ENCODE measurements around the gene PLOD2. TPM values are rescaled to one million over a fixed set of nuclear protein-coding genes. Genes with fewer than 3 reads are reported as not detected.

The PLOD2 gene
- total and polyA plus RNA-seq, 2 of the 4 experiments (the other 2 are of a cell fraction), result 84.0 to 117 TPM

- no peak overlapping the region for H3K9ac ChIP-seq (ENCODE audit: low read depth, low read length)
- no peak overlapping the region; the same call in 1 of the 2 replicates for H3K18ac ChIP-seq (ENCODE audit: low read depth, low read length)
- WGBS, 2 experiments (ENCODE audit: extremely low coverage in 2 of 2, insufficient read length in 1 of 2), result 80% methylated on average over 1 of the region's 5 CpGs; no CpG with 5 or more reads in 1 of the 2 experiments
- peaks cover 9% of the 10 kb centered on the region; the same call in 1 of the 2 replicates for H3K4me1 ChIP-seq (ENCODE audit: control insufficient read depth, insufficient read depth, low read length)
- H3K9me1 ChIP-seq (ENCODE audit: insufficient read depth, low read length), result peaks cover 3% of the 10 kb centered on the region
- dilution Hi-C loops (cut with HindIII; ENCODE audit: low sequenced_read_pairs, unreplicated experiment) (no loop called here), in situ Hi-C loops (cut with MboI; ENCODE audit: low sequenced_read_pairs) (no loop called here), intact Hi-C loops (cut with micrococcal nuclease) (loop anchor here (1.0 kb wide), 1 partner anchor 10 kb away; no protein-coding TSS in a partner anchor)
- H4K20me1 ChIP-seq (ENCODE audit: insufficient read depth, low read length), result peaks cover 21% of the 10 kb centered on the region; the same call in 1 of the 2 replicates
- peak overlapping the region in 1 of 2 experiments; percentile 8; a peak in 1 of 4 replicates for H4K8ac ChIP-seq (ENCODE audit: low read depth in 2 of 2, low read length in 2 of 2)
- peak; percentile 91 for DNase-seq
- H2AFZ ChIP-seq (replicated peaks; ENCODE audit: low read length, poor library complexity), result no peak overlapping the region
- peak; percentile 96 for ATAC-seq (ENCODE audit: low read depth)
- no TSS peak for BruUV-seq (replicated peaks)
- H3K27me3 ChIP-seq (ENCODE audit: control insufficient read depth, insufficient read depth, low read length), result no peaks in the 10 kb centered on the region
- no peak overlapping the region for H4K5ac ChIP-seq (ENCODE audit: low read depth, low read length)
- H2BK5ac ChIP-seq (ENCODE audit: low read depth, low read length, poor library complexity, severe bottlenecking), result peak overlapping the region; percentile 71
- peak overlapping the region; percentile 4; the same call in 1 of the 2 replicates for H2BK120ac ChIP-seq (ENCODE audit: low read depth, low read length)
- H3K27ac ChIP-seq (ENCODE audit: insufficient read depth, low read length), result no peak overlapping the region
- CTCF ChIA-PET, result no interaction called here
- no peaks in the 10 kb centered on the region for H3K36me3 ChIP-seq (ENCODE audit: control insufficient read depth, insufficient read depth, low read length)
- peaks cover 7 to 42% of the 10 kb centered on the region in 2 experiments for H3K79me1 ChIP-seq (ENCODE audit: low read depth in 1 of 2, low read length in 2 of 2)
- peak overlapping the region; percentile 61 for H3K4ac ChIP-seq (ENCODE audit: low read depth, low read length)
- TF ChIP-seq RAD21 (IDR thresholded peaks at IDR 0.05; ENCODE audit: low read length) (no peak), FOS (IDR thresholded peaks at IDR 0.05; ENCODE audit: low read depth, low read length) (peak; percentile 83)
- peak overlapping the region; percentile 23; the same call in 1 of the 2 replicates for H3K4me2 ChIP-seq (ENCODE audit: low read depth, low read length)
- H3K4me3 ChIP-seq (ENCODE audit: insufficient read depth, low read depth, low read length), result no peak overlapping the region
- H2AK9ac ChIP-seq (replicated peaks; ENCODE audit: low read depth, low read length, poor library complexity), result no peak overlapping the region
- no peak overlapping the region; the same call in 1 of the 2 replicates for H3K14ac ChIP-seq (replicated peaks; ENCODE audit: low read depth, low read length)
- H2BK15ac ChIP-seq (ENCODE audit: low read depth, low read length), result no peak overlapping the region
- no peak overlapping the region for H2BK20ac ChIP-seq (ENCODE audit: low read depth, low read length)
- no peak overlapping the region for H2AK5ac ChIP-seq (ENCODE audit: low read depth, low read length)
- H3K23ac ChIP-seq (ENCODE audit: low read depth, low read length), result 0 out of 2 replicates have a peak overlapping the region, but pooled peaks have one; percentile 25
- POLR2A ChIA-PET (ENCODE audit: unreplicated experiment), result interaction anchor here (0.5 kb wide), 1 partner anchor 57 kb away, joined by 3 read pairs; no protein-coding TSS in a partner anchor
- H3K9me3 ChIP-seq (ENCODE audit: control insufficient read depth, insufficient read depth, low read length), result no peaks in the 10 kb centered on the region
- no peak overlapping the region for H4K91ac ChIP-seq (ENCODE audit: insufficient read depth, low read depth, low read length)
- H3K56ac ChIP-seq (ENCODE audit: extremely low read depth, insufficient read depth, low read length), result no peak overlapping the region
Observed at GRCh38 chr3:146131616-146132410, 29.2 kb downstream of the PLOD2 start.

Measured in IMR-90 (cell line).